ENCODE results near the gene IFNAR1.

GRCh38 chr21:33395891-33396331, 71.1 kb downstream of the IFNAR1 start:
- TF ChIP-seq POLR2A (IDR thresholded peaks at IDR 0.05; ENCODE audit: low read length): no peak
- no peak for TF ChIP-seq GATA1 (IDR thresholded peaks at IDR 0.05; ENCODE audit: low read depth, low read length)

Measured in erythroblast (primary cell).